ENCODE results near the gene CYP8B1.

The CYP8B1 gene

DNA sequence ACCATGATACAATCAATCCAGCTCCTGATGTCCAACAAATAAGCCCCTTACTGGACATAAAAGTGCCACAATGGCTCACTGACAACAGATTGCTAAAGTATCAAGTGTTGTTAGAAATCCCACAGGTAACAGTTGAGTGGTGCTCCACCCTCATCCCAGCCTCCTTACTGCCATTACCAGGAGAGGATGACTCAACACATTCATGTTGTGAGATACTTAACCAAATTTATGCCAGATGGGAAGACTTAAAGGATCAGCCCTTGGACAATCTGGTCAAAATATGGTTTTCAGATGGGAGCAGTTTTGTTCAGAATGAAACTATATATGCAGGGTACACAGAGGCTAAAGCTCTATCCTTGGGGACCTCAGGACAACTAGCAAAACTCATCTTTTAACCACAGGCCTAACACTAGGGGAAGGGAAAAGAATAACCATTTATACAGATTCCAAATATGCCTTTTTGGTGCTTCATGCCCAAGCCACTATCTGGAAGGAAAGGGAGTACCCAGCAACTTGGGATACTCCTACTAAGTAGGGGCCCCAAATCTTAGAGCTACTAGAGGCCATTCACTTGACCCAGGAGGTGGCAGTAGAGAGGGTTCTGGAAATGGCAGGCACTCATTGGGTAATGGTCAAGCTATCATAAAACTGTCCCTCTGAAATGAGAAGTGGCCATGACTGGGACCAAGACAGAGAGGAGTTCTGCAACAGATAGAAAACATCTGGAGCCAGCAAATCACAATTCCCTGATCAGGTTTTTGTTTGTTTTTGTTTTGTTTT, 23.4 kb upstream of the CYP8B1 start:
- H3K4me3 ChIP-seq (ENCODE audit: low read depth, low read length), result no peak overlapping the region
- TF ChIP-seq, protein P1, sequence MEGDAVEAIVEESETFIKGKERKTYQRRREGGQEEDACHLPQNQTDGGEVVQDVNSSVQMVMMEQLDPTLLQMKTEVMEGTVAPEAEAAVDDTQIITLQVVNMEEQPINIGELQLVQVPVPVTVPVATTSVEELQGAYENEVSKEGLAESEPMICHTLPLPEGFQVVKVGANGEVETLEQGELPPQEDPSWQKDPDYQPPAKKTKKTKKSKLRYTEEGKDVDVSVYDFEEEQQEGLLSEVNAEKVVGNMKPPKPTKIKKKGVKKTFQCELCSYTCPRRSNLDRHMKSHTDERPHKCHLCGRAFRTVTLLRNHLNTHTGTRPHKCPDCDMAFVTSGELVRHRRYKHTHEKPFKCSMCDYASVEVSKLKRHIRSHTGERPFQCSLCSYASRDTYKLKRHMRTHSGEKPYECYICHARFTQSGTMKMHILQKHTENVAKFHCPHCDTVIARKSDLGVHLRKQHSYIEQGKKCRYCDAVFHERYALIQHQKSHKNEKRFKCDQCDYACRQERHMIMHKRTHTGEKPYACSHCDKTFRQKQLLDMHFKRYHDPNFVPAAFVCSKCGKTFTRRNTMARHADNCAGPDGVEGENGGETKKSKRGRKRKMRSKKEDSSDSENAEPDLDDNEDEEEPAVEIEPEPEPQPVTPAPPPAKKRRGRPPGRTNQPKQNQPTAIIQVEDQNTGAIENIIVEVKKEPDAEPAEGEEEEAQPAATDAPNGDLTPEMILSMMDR (IDR thresholded peaks at IDR 0.05; ENCODE audit: insufficient read depth, low read depth, low read length, missing control alignments), result no peak
- DNase-seq (ENCODE audit: low read depth), result no peak

DNA sequence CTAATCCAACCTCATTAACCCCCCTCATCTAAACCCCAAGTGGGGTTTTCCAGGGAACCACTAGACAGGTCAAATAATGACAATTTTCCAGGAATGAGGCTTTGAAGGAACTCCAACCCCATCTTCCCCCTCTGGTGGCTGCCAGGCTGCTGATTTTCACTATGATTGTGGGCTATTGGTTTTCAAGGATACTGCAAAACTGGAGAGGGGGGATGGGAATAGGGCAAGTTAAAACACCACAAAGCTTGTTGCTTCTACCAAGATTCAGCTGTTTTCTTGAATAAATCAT, 19.8 kb upstream of the CYP8B1 start:
- no peak overlapping the region for H3K4me3 ChIP-seq (ENCODE audit: low read depth, low read length)
- TF ChIP-seq, protein P1 (IDR thresholded peaks at IDR 0.05; ENCODE audit: insufficient read depth, low read depth, low read length, missing control alignments), result no peak
- no peak for DNase-seq (ENCODE audit: low read depth)

DNA sequence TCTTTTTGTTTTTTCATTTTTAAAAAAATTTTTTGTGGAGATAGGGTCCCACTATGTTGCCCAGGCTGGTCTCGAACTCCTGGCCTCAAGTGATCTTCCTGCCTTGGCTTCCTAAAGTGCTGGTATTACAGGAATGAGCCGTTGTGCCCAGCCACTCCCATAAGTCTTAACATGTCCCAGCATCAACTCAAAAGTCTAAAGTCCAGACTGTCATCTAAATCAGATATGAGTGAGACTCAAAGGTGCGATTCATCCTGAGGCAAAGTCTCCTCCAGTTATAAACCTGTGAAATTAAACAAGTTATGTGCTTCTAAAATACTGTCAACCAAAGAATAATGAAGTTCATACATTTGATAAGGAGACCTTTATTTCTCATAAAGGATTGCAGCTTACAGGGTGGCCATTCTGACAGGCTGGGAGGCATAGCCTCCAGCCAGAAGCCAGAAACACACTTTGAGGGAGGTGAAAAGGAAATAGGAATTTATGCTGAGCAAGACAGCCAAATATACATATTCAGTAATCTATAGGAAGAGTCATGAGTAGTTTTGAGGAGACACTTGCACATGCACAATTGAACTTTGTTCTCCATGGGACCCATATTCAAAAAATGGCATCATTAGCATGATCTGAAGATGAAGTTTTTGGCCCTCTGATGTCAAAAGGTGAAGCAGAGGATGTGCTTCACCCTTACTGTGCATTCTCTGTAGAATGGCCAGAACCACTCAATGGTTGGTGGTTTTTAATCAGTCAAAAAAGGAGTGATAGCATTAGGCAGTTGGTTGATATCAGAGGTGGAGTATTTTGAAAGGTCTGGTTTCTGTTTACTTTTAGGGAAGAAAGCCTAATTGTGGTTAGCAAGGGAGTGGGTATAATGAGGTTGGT, 19.3 kb upstream of the CYP8B1 start:
- TF ChIP-seq, protein P1 (IDR thresholded peaks at IDR 0.05; ENCODE audit: insufficient read depth, low read depth, low read length, missing control alignments), result no peak
- no peak overlapping the region for H3K4me3 ChIP-seq (ENCODE audit: low read depth, low read length)
- no peak for DNase-seq (ENCODE audit: low read depth)

DNA sequence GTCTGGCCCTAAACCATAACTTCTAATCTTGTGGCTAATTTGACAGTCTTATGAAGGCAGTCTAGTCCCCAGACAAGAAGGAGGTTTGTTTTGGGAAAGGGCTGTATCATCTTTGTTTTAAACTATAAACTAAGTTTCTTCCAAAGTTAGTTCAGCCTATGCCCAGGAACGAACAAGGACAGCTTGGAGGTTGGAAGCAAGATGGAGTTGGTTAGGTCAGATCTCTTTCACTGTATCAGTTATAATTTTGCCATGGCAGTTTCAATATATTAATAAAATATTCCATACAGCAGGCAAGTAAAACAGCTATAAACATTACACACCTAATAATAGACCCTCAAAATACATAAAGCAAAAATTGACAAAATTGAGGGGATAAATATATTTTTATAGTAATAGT, 17.1 kb upstream of the CYP8B1 start:
- no peak overlapping the region for H3K4me3 ChIP-seq (ENCODE audit: low read depth, low read length)
- no peak for DNase-seq (ENCODE audit: low read depth)
- TF ChIP-seq, protein P1 (IDR thresholded peaks at IDR 0.05; ENCODE audit: insufficient read depth, low read depth, low read length, missing control alignments), result no peak

DNA sequence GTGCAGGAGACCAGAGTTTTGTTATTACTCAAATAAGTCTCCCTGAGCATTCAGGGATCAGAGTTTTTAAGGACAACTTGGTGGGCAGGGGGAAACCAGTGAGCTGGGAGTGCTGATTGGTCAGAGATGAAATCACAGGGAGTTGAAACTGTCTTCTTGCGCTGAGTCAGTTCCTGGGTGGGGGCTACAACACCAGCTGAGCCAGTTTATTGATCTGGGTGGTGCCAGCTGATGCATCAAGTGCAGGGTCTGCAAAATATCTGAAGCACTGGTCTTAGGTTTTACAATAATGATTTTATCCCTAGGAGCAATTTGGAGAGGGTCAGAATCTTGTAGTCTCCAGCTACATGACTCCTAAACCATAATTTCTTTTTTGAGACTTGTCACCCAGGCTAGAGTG, 16.5 kb upstream of the CYP8B1 start:
- TF ChIP-seq, protein P1 (IDR thresholded peaks at IDR 0.05; ENCODE audit: insufficient read depth, low read depth, low read length, missing control alignments), result no peak
- DNase-seq (ENCODE audit: low read depth), result no peak
- H3K4me3 ChIP-seq (ENCODE audit: low read depth, low read length), result no peak overlapping the region

DNA sequence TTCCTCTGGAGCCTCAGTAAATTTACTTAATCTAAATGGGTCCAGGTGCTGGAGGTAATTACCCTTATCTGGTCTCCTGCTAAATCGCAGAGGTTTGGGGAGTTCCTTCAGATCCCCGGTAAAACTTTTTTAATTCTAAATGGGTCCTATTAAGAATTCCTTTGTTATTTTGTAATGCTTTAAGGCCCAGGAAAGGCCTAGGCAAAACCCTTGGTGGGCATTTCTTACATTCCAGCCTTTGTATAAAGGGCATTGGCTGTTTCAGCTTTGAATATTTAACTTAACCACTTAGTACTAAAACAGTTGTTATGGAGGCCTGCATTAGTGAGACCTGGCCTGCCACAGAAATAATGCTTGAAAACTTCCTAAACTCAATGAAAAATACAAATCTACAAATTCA, 15.4 kb upstream of the CYP8B1 start:
- DNase-seq (ENCODE audit: low read depth), result no peak
- no peak overlapping the region for H3K4me3 ChIP-seq (ENCODE audit: low read depth, low read length)
- TF ChIP-seq, protein P1 (IDR thresholded peaks at IDR 0.05; ENCODE audit: insufficient read depth, low read depth, low read length, missing control alignments), result no peak
